Progenitor cell of endocrine pancreas (in vitro differentiated cells): ENCODE measurements around the gene PSMC6. TPM values are rescaled to one million over a fixed set of nuclear protein-coding genes. Genes with fewer than 3 reads are reported as not detected.
"Not testable (repeated sequence)": the region's sequence is repeated elsewhere in the genome, so short reads cannot be mapped to it uniquely, and the experiment has no call there.

Source experiments
- DNase-seq: peaks from one replicate; pipeline ENCODE4 v3.0.0; 2021; ENCODE audit warnings: low spot score; ENCODE audit not compliant: unreplicated experiment
- H3K27ac Mint-ChIP-seq: 2 replicates; pipeline ENCODE4 v1.8.0; 2021; ENCODE audit warnings: mild to moderate bottlenecking, moderate library complexity, mixed read lengths
- H3K27me3 Mint-ChIP-seq: 2 replicates; pipeline ENCODE4 v1.8.0; 2021; ENCODE audit warnings: mixed read lengths
- H3K36me3 Mint-ChIP-seq: 2 replicates; pipeline ENCODE4 v1.8.0; 2022; ENCODE audit warnings: mixed read lengths; ENCODE audit not compliant: insufficient read depth
- H3K4me1 Mint-ChIP-seq: 2 replicates; pipeline ENCODE4 v1.8.0; 2021; ENCODE audit warnings: low read depth, mixed read lengths
- H3K4me3 Mint-ChIP-seq: 2 replicates; pipeline ENCODE4 v1.8.0; 2021; ENCODE audit warnings: low read depth, mild to moderate bottlenecking, moderate library complexity, mixed read lengths
- H3K9me3 Mint-ChIP-seq: 2 replicates; pipeline ENCODE4 v1.8.0; 2021; ENCODE audit warnings: low read depth, mixed read lengths
- CTCF ChIP-seq: fragments of 200-600 bp; sonication (generic); IDR thresholded peaks from one replicate; pipeline ENCODE4 v1.5.0; 2021; ENCODE audit warnings: antibody characterized with exemption, mild to moderate bottlenecking; ENCODE audit not compliant: unreplicated experiment
- total RNA-seq: library from RNA; stranded (reverse); gene quantifications from 2 replicates; pipeline ENCODE4 v1.2.1, GENCODE V29; 2021

PSMC6 gene
- total RNA-seq, 1 donor from 2014 or later, result 113 TPM

- H3K36me3 Mint-ChIP-seq, result peaks cover 31% of the 10 kb centered on the region
Observed at GRCh38 chr14:52716155-52716554, 9.2 kb downstream of the PSMC6 start.

GRCh38 chr14:52723514-52724359, 16.7 kb downstream of the PSMC6 start:
- no peak for TF ChIP-seq CTCF
- Mint-ChIP-seq H3K9me3 (no peaks in the 10 kb centered on the region), H3K27me3 (no peaks in the 10 kb centered on the region), H3K4me3 (no peak overlapping the region), H3K4me1 (peaks cover 1% of the 10 kb centered on the region), H3K36me3 (peaks cover 33% of the 10 kb centered on the region), H3K27ac (peak overlapping the region; percentile 7)
- DNase-seq, result no peak

More at GRCh38 chr14:52716155-52716554, 9.2 kb downstream of the PSMC6 start:
- no peak for DNase-seq
- Mint-ChIP-seq H3K27ac (no peak overlapping the region), H3K27me3 (no peaks in the 10 kb centered on the region), H3K4me3 (no peak overlapping the region), H3K4me1 (no peaks in the 10 kb centered on the region), H3K9me3 (no peaks in the 10 kb centered on the region)
- no peak for TF ChIP-seq CTCF

DNA sequence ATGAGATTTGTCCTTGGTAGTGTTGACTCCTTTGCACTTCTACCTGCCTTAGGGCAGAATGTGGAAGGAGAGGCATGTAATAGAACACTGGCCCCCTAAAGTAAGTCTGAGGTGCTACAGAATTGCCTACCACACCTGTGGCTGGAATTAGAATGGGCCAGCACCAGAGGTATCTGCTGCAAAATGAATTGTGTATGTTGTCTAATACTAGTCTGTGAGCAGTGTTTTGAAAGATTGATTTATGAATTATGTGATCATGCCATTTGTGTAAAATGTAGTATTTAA, 17.3 kb downstream of the PSMC6 start:
- no peak for TF ChIP-seq CTCF
- DNase-seq, result no peak
- H3K27ac Mint-ChIP-seq, result no peak overlapping the region
- H3K4me1 Mint-ChIP-seq, result peaks cover 1% of the 10 kb centered on the region
- no peak overlapping the region for H3K4me3 Mint-ChIP-seq
- no peaks in the 10 kb centered on the region for H3K9me3 Mint-ChIP-seq
- H3K27me3 Mint-ChIP-seq, result no peaks in the 10 kb centered on the region
- peaks cover 30% of the 10 kb centered on the region for H3K36me3 Mint-ChIP-seq

GRCh38 chr14:52727509-52727908, 20.5 kb downstream of the PSMC6 start:
- DNase-seq, H3K27ac Mint-ChIP-seq, H3K27me3 Mint-ChIP-seq, H3K4me1 Mint-ChIP-seq, H3K9me3 Mint-ChIP-seq, H3K4me3 Mint-ChIP-seq: not testable (repeated sequence)
- peaks cover 22% of the 10 kb centered on the region for H3K36me3 Mint-ChIP-seq

- not testable (repeated sequence) for DNase-seq, H3K4me1 Mint-ChIP-seq, H3K4me3 Mint-ChIP-seq, H3K27me3 Mint-ChIP-seq, H3K9me3 Mint-ChIP-seq, H3K27ac Mint-ChIP-seq
- H3K36me3 Mint-ChIP-seq, result peaks cover 26% of the 10 kb centered on the region
Observed at GRCh38 chr14:52729035-52729434, 22.0 kb downstream of the PSMC6 start.

GRCh38 chr14:52729585-52729924, 22.6 kb downstream of the PSMC6 start:
- H3K4me3 Mint-ChIP-seq, result peak overlapping the region; percentile 95
- DNase-seq, result no peak
- H3K36me3 Mint-ChIP-seq, result peaks cover 30% of the 10 kb centered on the region
- no peaks in the 10 kb centered on the region for H3K27me3 Mint-ChIP-seq
- TF ChIP-seq CTCF, result no peak
- peak overlapping the region; percentile 83 for H3K27ac Mint-ChIP-seq
- H3K9me3 Mint-ChIP-seq, result no peaks in the 10 kb centered on the region
- peaks cover 7% of the 10 kb centered on the region for H3K4me1 Mint-ChIP-seq
